ENCODE measurements around the gene DAPK1.

DNA sequence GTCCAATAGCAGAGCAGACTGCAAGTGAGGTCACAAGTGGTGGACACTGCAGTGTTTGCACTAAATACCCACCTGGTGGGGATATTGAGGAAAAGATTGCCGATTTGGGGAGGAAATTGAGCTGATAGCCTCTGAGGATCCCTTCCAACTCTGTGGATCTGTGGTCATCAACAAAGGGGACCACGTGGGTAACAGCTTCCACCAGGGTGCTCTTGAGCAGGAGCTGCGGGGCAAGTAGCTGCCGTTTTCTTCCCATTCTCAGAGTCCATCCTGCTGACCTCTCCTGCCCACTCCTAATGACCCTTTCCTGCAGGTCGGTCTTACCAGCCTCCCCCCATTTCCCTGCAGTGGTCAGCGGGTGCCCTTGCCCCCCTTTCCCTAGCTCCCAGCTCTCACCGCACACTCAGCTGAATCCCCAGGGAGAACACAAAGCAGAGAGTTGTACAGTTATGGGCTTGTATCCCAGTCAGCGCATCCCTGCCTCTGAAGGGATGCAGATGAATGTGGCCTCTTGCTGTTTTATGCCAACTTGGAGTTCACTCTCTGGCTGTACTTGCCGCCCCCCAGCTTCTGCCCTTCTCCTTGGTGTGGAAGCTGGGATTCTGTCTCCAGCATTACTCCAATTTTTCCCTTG is 18.0 kb downstream of the DAPK1 start:
- TF ChIP-seq ZNF565 (CRISPR knock-in tag; conservative IDR thresholded peaks at IDR 0.05; ENCODE audit: low read depth) (no peak), GLIS3 (CRISPR knock-in tag; IDR thresholded peaks at IDR 0.05) (no peak), CSDC2 (CRISPR knock-in tag; IDR thresholded peaks at IDR 0.05) (no peak)
- TF ChIP-seq, protein P1, sequence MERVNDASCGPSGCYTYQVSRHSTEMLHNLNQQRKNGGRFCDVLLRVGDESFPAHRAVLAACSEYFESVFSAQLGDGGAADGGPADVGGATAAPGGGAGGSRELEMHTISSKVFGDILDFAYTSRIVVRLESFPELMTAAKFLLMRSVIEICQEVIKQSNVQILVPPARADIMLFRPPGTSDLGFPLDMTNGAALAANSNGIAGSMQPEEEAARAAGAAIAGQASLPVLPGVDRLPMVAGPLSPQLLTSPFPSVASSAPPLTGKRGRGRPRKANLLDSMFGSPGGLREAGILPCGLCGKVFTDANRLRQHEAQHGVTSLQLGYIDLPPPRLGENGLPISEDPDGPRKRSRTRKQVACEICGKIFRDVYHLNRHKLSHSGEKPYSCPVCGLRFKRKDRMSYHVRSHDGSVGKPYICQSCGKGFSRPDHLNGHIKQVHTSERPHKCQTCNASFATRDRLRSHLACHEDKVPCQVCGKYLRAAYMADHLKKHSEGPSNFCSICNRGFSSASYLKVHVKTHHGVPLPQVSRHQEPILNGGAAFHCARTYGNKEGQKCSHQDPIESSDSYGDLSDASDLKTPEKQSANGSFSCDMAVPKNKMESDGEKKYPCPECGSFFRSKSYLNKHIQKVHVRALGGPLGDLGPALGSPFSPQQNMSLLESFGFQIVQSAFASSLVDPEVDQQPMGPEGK (CRISPR knock-in tag; IDR thresholded peaks at IDR 0.05; ENCODE audit: borderline replicate concordance): no peak
- TF ChIP-seq, protein P2, sequence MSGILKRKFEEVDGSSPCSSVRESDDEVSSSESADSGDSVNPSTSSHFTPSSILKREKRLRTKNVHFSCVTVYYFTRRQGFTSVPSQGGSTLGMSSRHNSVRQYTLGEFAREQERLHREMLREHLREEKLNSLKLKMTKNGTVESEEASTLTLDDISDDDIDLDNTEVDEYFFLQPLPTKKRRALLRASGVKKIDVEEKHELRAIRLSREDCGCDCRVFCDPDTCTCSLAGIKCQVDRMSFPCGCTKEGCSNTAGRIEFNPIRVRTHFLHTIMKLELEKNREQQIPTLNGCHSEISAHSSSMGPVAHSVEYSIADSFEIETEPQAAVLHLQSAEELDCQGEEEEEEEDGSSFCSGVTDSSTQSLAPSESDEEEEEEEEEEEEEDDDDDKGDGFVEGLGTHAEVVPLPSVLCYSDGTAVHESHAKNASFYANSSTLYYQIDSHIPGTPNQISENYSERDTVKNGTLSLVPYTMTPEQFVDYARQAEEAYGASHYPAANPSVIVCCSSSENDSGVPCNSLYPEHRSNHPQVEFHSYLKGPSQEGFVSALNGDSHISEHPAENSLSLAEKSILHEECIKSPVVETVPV (CRISPR knock-in tag; IDR thresholded peaks at IDR 0.05): no peak
- TF ChIP-seq, protein P3, sequence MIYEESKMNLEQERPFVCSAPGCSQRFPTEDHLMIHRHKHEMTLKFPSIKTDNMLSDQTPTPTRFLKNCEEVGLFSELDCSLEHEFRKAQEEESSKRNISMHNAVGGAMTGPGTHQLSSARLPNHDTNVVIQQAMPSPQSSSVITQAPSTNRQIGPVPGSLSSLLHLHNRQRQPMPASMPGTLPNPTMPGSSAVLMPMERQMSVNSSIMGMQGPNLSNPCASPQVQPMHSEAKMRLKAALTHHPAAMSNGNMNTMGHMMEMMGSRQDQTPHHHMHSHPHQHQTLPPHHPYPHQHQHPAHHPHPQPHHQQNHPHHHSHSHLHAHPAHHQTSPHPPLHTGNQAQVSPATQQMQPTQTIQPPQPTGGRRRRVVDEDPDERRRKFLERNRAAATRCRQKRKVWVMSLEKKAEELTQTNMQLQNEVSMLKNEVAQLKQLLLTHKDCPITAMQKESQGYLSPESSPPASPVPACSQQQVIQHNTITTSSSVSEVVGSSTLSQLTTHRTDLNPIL (CRISPR knock-in tag; IDR thresholded peaks at IDR 0.05; ENCODE audit: low read depth): no peak

Measured in SK-N-SH treated with all-trans-retinoic acid at 6 μM for 48 hours (cell line).